Upper lobe of left lung (tissue), 4 donors: ENCODE measurements around the gene ZHX3.

Experiments
- POLR2AphosphoS5 ChIP-seq, 2 donors: sonication (generic); formaldehyde crosslinking; IDR thresholded peaks; one replicate each; pipeline ENCODE4 v1.5.1; 2017; ENCODE audit warnings: antibody characterized with exemption in 2 of 2
- TF ChIP-seq, protein P1 (sequence below), 6 experiments: fragments of 450-650 bp in 4 of 6; fragments of 200-600 bp in 2 of 6; sonication (generic) in 2 of 6; IDR thresholded peaks; one replicate each; pipeline ENCODE4 v1.5.1; 2016 to 2019; ENCODE audit warnings: antibody characterized with exemption in 6 of 6

DNA sequence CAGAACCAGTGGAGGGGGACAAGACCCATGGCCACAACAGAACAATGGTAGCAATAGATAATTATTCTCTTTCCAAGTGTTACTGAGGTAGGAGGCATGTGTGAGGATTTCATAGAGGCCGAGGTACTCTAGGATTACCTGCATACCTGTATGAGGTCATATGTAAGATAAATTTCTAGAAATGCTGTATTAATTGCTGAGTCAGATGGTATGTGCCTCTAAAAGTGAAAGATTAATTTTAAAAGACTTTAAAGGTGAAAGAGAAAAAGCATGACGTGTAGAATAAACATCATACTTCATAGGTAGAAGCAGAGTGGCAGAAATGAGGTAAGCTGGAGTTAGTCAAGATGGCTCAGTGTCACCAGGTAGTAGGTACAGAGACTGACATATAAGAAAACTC, 51.6 kb downstream of the ZHX3 start:
- TF ChIP-seq, protein P1, sequence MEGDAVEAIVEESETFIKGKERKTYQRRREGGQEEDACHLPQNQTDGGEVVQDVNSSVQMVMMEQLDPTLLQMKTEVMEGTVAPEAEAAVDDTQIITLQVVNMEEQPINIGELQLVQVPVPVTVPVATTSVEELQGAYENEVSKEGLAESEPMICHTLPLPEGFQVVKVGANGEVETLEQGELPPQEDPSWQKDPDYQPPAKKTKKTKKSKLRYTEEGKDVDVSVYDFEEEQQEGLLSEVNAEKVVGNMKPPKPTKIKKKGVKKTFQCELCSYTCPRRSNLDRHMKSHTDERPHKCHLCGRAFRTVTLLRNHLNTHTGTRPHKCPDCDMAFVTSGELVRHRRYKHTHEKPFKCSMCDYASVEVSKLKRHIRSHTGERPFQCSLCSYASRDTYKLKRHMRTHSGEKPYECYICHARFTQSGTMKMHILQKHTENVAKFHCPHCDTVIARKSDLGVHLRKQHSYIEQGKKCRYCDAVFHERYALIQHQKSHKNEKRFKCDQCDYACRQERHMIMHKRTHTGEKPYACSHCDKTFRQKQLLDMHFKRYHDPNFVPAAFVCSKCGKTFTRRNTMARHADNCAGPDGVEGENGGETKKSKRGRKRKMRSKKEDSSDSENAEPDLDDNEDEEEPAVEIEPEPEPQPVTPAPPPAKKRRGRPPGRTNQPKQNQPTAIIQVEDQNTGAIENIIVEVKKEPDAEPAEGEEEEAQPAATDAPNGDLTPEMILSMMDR (IDR thresholded peaks at IDR 0.05), result no peak
- no peak for TF ChIP-seq POLR2AphosphoS5 (IDR thresholded peaks at IDR 0.05)
